ENCODE measurements around the gene EPN1.
"Not testable (repeated sequence)": the region's sequence is repeated elsewhere in the genome, so short reads cannot be mapped to it uniquely, and the experiment has no call there.

Gene EPN1

DNA sequence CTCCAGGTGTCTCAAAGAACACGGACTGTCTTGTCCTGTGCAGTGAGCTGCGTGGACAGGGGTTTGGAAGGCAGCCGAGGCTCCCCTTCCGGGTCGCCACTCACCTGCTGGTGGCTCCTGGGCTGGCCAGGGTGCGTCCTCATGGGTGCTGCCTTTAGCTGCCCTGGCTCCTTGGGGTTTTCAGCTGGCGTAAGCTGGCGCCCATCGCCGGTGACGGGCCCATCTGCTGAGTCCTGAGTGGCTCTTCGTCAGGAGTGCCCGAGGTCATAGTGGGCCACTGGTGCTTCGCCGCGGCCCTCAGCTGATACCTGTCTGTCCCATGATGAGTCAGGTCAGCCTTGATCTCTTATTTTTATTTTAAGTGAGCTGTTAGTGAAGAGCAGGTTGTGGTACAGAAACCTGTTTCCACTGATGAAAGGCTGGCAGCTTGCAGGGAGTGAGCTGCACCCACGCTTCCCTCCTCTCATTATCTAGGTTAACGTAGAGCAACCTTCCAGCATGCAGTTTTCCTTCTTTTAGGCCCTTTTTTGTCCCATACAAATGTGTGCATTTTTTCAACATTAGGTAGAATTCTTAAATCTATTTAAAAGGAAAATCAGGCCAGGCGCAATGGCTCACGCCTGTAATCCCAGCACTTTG is 18.4 kb downstream of the EPN1 start:
- no peak for DNase-seq (ENCODE audit: low spot score)

DNA sequence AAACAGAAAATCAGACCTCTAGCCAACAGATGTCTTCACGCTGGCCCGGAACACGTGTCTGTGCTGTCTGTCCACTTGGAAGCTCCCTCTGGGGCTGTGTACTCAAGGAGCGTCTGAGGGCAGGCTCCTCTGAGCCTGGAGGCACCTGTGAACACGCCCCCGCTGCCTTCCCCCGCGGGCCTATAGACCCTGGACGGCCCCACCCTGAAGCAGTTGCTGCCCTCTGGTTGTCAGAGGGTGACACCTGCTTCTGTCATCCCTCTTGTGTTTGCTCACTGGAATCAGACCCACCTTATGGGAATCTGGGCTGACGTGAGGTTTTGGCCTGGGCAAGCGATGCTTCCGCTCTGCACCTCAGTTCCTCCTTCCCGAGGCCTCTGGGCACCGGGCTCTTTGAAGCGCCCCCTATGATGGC is 19.2 kb downstream of the EPN1 start:
- DNase-seq (ENCODE audit: low spot score): no peak

DNA sequence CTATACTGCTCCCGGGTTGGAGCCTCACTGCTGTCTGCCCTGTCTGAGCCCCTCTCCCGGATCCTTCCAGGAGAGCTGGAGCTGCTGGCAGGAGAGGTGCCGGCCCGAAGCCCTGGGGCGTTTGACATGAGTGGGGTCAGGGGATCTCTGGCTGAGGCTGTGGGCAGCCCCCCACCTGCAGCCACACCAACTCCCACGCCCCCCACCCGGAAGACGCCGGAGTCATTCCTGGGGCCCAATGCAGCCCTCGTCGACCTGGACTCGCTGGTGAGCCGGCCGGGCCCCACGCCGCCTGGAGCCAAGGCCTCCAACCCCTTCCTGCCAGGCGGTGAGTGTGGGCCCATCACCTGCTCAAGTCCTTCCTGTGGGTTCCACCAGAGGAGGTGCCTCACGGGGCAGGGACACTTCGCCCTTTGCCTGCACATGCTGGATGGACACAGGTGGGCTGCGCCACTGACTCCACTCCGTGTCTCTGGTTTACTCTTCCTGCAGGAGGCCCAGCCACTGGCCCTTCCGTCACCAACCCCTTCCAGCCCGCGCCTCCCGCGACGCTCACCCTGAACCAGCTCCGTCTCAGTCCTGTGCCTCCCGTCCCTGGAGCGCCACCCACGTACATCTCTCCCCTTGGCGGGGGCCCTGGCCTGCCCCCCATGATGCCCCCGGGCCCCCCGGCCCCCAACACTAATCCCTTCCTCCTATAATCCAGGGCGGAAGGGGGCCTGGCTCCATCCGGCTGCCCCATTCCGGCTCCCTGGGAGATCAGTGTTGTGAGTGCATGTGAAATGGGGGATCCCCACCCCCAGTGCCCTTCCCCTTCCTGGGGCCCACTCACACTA is 19.8 kb downstream of the EPN1 start:
- no peak for DNase-seq (ENCODE audit: low spot score)

DNA sequence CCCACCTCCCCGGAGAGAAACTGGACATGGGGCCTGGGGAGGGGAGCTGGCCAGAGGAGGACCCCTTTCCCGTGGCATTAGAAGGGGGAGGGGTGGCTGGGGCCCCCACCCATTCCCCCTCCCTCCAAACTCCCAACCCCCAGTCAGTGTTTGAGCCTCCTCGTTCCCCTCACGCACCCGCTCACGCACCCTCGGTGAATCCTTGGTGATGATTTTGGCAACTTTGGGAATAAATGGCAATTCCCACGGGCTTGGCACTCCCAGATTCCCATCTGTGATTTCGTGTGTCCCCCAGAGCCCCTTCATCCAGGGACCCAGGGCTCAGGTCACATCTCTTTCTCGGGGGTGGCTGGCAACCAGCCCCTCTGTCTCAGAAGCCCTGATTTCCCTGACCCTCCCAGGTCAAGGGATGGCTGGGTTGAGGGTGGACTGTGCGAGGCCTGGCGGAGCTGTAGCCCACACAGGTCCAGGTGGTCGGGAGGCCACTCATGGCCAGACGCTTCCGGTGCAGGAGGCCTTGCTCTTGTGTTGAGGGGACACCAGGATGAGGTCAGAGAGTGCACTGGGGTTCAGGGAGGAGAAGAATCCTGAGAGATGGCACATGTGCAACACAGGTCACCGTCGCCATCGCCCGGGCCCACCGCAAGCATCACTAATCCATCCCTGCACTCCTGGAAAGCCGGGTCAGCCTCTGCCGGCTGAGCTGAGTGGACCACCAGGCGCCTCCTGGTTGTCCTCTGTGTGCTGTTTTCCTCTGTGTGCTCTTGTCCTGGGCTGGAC is 20.7 kb downstream of the EPN1 start:
- DNase-seq (ENCODE audit: low spot score): no peak

DNA sequence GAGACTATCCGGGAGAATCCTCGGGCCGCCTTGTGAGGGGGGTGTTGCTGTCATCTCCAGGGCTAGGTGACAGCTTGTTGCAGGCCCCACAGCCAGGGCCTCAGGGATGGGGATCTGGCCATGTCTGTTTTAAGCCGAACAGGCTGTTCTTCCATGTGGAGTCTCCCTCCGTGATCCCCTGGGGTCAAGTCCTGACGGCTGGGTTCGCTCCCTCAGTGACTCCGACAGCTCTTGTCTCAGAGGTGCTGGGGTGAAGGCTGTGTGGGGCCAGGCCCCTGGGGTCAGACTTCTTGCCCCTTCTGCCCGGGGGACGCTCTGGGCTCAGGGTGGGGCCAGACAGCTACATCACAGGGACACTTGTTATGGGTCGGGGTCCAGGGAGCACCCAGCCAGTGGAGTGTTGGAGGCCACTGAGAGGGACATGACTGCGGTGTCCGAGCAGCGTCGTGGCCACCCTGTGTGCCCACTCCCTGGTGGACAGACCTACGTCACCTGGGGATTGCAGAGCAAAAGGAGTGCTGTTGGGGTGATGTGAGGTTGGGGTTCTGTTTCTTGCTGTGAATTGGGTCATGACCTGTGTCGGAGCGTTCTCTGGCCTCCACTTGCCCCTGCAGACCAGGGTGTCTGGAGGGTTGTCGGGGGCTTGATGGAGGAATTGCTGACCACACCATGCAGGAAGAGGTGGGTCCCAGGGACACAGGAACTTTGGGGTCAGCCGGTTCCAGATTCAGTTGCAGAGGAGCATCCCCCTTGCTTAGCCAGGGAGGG is 21.5 kb downstream of the EPN1 start:
- DNase-seq (ENCODE audit: low spot score): no peak

DNA sequence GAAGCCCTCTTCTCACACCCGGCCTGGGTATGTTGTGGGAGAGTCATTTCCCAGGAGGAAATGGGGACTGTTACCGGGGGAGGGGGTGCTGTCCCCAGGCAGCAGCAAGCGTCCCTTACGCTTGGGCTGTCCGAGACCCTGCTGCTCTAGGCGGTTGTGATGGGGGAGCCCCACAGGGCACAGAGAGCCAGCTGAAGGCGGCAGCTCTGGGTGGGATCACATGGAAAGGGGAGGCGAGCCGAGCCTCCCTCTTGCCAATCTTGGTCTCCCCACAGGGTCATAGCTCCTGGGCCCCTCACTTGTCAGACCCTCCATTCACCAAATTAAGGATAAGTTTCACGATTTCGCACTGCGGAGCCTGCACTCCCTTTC is 22.0 kb downstream of the EPN1 start:
- DNase-seq (ENCODE audit: low spot score): no peak

DNA sequence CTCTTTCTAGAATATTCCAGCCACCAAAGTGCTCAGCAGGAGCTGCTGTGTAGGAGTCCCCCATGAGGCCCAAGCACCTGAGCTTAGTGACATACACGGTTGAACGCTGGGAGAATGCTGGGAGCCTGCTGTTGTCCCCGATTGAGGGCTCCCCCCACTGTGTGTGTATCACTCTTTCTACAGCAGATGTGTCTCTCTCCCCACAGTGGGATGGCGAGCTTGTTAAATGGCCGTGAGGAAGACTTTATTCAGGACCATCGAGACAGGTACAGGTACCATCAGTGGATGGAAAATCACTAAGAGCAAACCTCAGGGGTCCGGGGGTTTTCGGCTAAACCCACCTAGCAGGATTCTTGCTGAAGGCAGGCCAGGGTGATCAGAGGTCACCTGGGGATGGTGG is 22.7 kb downstream of the EPN1 start:
- no peak for DNase-seq (ENCODE audit: low spot score)

DNA sequence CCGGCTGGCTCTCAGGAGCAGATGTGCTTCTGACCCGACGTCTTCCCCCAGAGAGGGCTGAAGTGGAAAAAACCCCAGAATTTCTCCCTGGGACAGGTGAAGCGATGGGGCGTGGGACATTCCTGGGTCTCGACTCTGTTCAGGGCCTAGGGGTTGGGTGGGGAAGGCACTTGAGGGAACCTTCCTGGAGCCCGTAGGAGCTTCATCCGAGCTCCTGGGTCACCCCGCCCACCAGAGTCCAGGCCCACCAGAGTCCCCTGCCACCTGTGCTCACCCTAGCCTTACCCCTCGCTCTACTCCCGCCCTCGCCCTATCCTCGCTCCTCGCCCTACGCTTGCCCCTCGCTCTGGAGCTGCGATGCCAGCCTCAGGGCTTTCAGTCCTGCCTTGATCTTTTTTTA is 23.2 kb downstream of the EPN1 start:
- DNase-seq (ENCODE audit: low spot score): no peak

DNA sequence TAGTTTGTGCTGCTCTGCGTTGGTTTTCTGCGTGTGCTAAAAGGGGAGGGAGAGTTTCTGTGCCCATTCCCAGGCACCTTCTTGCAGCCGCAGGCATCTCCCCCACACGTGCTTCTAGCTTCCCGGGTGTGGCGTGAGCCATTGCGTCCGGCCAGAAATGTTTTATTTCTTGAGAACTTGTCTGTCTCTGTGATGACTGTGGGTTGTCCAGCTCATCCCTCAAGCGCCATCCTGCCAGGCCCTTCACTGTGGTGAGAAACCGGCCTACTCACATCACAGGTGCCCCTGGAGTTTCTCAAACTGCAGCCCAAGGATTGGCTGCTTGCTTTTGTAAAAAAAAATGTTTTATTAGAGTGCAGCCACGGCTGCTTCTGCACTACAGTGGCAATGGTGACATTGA is 24.2 kb downstream of the EPN1 start:
- DNase-seq (ENCODE audit: low spot score): no peak

DNA sequence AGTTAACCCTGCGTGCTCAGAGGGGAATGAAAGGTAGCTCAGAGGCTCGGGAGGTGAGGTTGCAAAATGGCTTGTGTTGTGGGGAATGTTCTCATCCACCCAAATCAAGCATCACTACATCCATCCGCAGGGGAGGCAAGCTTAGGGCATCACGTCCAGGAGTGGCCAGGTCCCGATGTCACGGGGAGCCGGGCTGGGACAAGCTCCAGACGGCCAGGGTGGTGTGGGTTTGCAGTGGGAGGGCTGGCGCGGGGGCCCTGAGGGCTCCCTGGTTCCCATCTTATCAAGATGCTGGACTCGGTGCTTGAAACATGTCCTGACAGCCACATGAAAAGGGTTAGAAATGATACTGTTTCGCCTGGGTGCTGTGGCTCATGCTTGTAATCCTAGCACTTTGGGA is 25.8 kb downstream of the EPN1 start:
- no peak for DNase-seq (ENCODE audit: low spot score)

DNA sequence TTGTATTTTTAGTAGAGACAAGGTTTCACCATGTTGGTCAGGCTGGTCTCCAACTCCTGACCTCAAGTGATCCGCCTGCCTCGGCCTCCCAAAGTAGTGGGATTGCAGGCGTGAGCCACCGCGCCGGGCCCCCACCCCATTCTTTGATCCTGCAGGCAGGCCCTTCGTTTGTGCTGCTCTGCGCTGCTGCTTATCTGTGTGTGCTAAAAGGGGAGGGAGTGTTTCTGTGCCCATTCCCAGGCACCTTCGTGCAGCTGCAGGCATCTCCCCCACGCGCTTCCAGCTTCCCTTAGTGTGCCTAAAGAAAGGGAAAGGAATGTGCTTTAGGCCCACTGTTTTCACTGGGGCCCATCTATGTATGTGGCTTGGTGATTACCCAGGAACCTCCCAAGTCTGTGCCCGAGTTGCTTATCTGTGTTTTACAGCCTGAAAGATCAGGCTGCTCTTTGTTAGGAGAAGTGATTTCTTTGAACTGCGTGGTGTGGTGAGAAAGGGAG is 27.2 kb downstream of the EPN1 start:
- no peak for DNase-seq (ENCODE audit: low spot score)

DNA sequence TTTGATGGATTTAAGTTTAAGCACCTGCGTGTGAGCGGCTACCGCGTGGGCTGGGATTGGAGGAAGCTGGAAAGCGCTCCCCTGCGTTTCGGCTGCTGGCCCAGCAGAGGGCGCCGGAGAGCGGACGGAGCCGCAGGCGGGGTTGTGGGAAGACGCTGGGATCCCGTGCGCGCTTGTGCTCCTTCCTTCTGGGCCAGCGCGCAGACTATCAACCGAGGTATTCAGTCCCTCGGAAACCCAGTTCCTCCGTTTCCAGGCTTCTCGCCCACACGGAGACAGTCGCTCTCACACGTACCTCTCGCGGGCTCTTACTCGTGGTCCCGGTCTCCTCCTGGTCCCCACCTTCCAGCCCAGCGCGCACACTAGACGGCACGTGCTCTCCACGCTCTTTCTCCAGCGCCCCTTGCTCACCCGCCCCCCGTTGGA is 28.8 kb downstream of the EPN1 start:
- DNase-seq (ENCODE audit: low spot score): peak; percentile 54

DNA sequence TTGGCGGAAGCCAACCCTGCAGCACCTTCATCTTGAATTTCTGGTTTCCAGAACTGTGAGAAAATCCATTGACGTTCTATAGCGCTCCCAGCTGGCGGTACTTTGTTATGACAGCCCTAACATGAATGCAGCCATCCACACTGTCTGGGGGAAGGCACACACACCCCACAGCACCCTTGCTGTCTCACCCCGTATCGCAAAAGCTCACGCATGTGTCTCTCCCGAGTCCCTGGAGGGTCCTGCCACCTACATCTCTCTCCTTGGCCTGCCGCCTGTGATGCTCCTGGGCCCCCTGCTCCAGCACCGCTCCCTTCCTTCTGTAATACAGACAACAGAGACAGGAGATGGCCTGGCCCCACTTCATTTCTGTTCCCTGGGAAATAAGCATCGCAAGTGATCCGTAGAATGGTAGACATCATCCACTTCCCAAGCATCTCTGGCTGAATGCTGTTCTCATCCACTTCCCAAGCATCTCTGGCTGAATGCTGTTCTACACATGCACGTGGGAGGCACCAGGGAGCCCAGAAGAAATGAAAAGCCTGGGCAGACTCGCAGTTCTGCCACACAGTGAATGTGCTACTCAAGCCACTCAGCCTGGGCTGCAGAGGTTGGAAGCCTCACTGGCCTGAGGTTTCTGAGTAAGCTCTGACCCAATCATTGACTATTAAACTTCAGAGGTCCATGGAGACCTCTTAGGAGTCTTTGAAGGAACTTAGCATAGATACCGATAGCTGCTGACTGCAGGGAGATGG is 29.6 kb downstream of the EPN1 start:
- DNase-seq (ENCODE audit: low spot score): no peak

DNA sequence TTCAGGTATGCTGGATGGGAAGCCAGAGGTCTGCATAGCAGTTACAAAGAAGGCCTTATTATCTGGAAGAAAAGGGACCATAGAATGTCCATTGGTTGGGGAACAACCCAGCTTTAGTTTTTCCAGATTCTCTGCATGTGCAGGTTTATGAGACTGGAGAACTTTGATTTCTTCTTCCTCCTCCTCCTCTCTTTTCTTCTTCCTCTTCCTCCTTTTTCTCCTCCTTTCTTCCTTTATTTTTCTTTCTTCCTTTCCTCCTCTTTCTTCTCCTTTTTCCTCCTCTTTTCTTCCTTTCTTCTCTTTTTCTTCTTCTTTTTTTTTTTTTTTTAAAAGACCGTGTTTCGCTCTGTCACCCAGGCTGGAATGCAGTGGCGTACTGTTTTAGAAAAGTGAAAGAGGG is 30.9 kb downstream of the EPN1 start:
- DNase-seq (ENCODE audit: low spot score): no peak

DNA sequence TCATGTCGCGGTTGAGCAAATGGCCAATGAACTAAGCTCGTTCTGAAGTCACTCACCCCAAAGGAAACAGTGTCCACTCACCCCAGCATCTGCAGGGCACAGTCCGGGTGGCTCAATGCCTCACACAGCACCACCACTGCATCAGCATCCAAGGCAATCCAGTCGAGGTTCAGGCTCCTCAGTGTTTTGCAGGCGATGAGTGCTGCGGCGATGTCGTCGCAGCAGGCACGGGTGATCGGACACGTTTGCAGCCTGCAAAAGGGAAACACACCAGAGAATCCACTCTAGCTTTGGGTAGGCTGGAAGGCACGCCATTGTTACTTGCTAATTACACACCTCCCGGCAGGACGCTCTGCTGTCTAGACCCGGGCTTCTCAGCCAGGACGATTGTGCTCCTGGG is 36.7 kb downstream of the EPN1 start:
- DNase-seq (ENCODE audit: low spot score): no peak

DNA sequence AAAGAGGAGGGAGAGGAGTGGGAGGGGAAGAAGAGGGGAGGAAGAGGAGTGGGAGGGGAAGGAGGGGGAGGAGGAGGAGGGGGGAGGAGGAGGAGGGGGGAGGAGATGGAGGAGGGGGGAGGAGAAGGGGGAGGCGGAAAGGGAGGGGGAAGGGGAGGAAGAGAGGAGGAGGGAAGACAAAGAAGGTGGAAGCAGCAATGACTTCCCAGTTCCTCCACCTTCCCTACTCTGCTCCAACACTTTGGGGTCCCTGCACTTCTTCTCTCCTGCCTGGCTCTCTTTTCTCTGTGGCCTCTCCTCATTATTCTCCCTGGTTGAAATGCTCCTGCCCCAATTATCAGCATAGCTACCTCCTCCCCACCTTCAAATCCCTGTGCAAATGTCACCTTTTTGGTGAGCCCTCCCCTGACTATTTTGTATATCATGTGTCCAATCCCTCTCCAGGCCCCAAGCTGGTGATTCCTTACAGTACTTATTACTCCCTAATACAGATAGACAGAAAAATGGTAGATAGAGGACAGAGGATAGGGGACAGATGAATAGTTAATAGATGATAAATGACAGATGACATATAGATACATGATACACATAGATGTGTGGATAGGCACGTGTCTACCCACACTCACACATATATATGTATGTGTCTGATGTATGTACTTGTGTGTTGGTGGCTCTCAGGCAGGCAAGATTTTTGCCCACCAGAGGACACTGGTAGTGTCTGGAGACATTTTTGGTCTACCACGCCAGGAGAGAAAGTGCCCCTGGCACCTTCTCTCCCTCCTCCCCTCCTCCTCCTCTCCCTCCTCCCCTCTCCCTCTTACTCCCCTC is 38.0 kb downstream of the EPN1 start:
- DNase-seq (ENCODE audit: low spot score): no peak

DNA sequence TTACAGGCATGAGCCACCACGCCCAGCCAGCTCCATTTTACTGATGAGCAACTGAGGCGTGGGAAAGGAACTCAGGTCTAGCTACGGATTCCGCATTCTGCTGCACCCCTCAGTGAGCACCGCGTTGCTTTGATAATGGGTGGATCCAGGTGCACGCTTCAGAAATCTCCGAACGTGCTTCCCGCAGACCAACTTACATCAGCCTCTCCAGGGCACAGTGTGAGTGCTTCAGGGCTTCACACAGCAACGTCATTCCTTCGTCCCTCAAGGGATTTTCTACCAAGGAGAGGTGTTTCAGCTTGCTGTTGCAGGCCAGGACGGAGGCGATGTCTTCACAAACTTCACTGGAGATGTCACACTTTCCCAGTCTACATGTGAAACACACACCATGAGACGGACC is 41.5 kb downstream of the EPN1 start:
- DNase-seq (ENCODE audit: low spot score): no peak

DNA sequence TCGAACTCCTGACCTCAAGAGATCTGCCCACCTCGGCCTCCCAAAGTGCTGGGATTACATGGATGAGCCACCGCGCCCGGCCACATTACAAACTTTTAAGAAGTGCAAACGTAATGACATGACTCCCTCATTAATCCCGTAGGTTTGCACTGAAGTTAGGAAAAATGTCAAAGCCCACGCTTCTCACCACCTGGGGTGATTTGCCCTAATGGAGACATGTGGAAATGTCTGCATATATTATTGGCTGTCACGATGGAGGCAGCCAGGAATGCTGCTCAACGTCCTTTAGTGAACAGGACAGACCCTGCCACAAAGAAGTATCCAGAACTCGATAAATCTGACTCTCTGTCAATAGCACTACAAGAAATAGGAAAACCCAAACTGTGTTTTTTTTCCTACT is 42.2 kb downstream of the EPN1 start:
- no peak for DNase-seq (ENCODE audit: low spot score)

DNA sequence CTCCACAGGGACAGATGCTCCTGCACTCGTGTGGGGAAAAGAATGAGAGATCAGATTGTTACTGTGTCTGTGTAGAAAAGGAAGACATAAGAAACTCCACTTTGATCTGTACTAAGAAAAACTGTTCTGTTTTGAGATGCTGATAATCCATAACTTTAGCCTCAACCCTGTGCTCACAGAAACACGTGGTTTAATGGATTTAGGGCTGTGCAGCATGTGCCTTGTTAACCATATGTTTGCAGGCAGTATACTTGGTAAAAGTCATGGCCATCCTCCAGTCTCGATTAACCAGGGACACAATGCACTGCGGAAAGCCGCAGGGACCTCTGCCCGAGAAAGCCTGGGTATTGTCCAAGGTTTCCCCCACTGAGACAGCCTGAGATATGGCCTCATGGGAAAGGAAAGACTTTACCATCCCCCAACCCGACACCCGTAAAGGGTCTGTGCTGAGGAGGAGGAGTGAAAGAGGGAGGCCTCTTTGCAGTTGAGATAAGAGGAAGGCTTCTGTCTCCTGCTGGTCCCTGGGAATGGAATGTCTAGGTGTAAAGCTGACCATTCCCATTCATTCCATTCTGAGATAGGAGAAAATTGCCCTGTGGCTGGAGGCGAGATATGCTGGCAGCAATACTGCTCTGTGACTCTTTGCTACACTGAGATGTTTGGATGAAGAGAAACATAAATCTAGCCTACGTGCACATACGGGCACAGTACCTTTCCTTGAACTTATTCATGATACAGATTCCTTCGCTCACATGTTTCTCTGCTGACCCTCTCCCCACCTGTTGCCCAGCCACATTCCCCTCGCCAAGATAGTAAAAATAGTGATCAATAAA is 43.1 kb downstream of the EPN1 start:
- not testable (repeated sequence) for DNase-seq (ENCODE audit: low spot score)
